PFSK-1 (cell line): ENCODE measurements around the gene PMS1.

Experiments used
- FOXP2 ChIP-seq: optimal IDR thresholded peaks from 2 replicates; pipeline ENCODE3; 2011; ENCODE audit warnings: borderline replicate concordance, control low read depth, inconsistent platforms; ENCODE audit not compliant: insufficient read depth; ENCODE audit errors: extremely low read length, extremely low read depth
- POLR2AphosphoS5 ChIP-seq: IDR thresholded peaks from 2 replicates; pipeline ENCODE4 v1.6.1; 2012; ENCODE audit warnings: low read depth, mild to moderate bottlenecking, control low read depth, low read length, moderate library complexity
- REST ChIP-seq, 2 experiments: IDR thresholded peaks; 2 replicates each; pipeline versions ENCODE4 v1.6.1 to v1.8.0; 2011 to 2012; ENCODE audit warnings: low read depth in 2 of 2, low read length in 2 of 2, control low read depth in 1 of 2, inconsistent platforms in 1 of 2, mild to moderate bottlenecking in 1 of 2, moderate library complexity in 1 of 2; ENCODE audit not compliant: insufficient read depth in 1 of 2
- SIN3A ChIP-seq: IDR thresholded peaks from 2 replicates; pipeline ENCODE4 v1.6.1; 2012; ENCODE audit warnings: mild to moderate bottlenecking, low read length, moderate library complexity, borderline replicate concordance; ENCODE audit not compliant: insufficient read depth
- TAF1 ChIP-seq: IDR thresholded peaks from 2 replicates; pipeline ENCODE4 v1.6.1; 2012; ENCODE audit warnings: low read length, control low read depth, borderline replicate concordance; ENCODE audit not compliant: insufficient read depth

PMS1 gene

GRCh38 chr2:189782221-189782671 lies 2.0 kb upstream of the PMS1 start:
- TF ChIP-seq POLR2AphosphoS5 (no peak), REST (IDR thresholded peaks at IDR 0.05; ENCODE audit: insufficient read depth in 1 of 2, low read depth in 2 of 2, low read length in 2 of 2) (no peak), FOXP2 (no peak), SIN3A (no peak), TAF1 (no peak)

DNA sequence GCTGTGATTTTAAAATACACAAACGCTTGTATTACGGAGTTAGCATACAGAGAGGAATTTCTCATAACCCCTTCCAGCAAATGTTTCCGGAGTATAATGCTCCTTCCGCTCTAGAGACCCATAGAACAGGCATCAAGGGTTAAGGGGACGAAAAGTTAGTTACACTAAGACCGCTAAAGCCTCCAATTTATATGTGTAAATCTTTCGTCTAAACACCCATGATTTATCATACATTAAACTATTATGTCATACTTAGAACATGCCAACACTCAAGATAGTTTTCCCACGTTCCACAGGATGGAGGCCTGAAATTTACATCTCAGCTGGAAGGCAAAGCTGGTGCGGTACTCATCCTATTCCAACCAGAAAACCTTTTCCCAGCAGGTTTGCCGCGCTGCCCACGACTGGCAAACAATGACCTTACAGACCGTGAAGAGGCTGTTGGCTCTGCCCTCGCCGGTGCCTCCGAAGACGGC lies 761 bp upstream of the PMS1 start:
- TF ChIP-seq REST (IDR thresholded peaks at IDR 0.05; ENCODE audit: insufficient read depth in 1 of 2, low read depth in 2 of 2, low read length in 2 of 2) (no peak), TAF1 (no peak), POLR2AphosphoS5 (no peak), SIN3A (no peak)

DNA sequence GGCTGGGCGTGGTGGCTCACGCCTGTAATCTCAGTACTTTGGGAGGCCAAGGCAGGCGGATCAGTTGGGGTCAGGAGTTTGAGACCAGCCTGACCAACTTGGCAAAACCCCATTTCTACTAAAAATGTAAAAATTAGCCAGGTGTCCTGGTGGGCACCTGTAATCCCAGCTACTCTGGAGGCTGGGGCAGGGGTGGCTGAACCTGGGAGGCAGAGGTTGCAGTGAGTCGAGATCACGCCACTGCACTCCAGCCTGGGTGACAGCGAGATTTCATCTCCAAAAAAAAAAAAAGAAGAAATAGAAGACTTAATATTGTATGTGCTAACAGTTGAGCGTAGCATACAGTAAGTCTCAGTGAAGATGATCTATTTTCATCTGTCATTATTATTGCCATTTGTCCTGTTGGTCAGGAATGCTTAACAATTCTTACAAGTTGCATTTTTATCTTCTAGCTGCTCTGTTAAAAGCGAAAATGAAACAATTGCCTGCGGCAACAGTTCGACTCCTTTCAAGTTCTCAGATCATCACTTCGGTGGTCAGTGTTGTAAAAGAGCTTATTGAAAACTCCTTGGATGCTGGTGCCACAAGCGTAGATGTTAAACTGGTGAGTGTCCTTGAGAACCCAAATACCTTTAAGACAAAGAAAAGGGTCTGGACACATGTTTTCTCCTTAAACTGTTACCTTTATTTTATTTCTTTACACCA lies 7.2 kb downstream of the PMS1 start:
- no peak for TF ChIP-seq TAF1
- no peak for TF ChIP-seq POLR2AphosphoS5
- no peak for TF ChIP-seq FOXP2
- no peak for TF ChIP-seq SIN3A

DNA sequence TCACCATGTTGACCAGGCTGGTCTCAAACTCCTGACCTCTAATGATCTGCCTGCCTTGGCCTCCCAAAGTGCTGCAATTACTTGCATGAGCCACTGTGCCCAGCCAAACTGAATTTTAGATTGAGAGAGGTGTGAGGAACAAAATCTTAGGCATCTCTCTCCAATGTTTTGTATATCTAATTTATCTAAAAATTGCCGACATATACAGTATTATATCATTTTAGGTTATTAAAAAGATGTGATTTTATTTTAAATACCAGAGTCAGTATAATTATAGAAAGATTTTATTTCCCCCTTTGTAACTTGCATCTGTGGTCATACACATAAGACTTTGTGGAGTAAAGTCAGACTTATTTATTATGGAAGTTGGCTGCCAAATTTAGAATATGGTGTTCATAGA lies 10.1 kb downstream of the PMS1 start:
- TF ChIP-seq REST (IDR thresholded peaks at IDR 0.05; ENCODE audit: insufficient read depth in 1 of 2, low read depth in 2 of 2, low read length in 2 of 2) (no peak), SIN3A (no peak), TAF1 (no peak), POLR2AphosphoS5 (no peak), FOXP2 (no peak)

DNA sequence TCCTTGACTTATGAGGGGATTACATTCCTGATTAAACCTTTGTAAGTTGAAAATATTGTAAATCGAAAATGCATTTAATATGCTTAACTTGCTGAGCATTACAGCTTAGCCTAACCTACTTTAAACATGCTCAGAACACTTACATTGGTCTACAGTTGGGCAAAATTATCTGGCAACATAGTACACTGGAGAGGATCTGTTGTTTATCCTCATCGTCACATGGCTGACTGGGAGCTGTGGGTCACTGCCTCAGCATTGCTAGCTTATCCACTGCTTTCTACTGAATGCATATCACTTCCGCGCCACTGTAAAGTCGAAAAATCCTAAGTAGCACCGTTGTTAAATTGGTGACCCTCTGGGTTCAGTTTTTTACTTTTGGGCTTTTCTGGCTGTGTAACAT lies 13.7 kb downstream of the PMS1 start:
- TF ChIP-seq POLR2AphosphoS5: no peak
- TF ChIP-seq FOXP2: no peak
- no peak for TF ChIP-seq TAF1
- no peak for TF ChIP-seq REST (IDR thresholded peaks at IDR 0.05; ENCODE audit: insufficient read depth in 1 of 2, low read depth in 2 of 2, low read length in 2 of 2)
- TF ChIP-seq SIN3A: no peak
